Activated CD4-positive, alpha-beta T cell treated with anti-CD3 and anti-CD28 coated beads, Interleukin-2, Interleukin-6, amounts not matched to agents 100 ng/mL and 50 ng/mL, durations not matched to agents 16 hours and 8 hours (primary cell): ENCODE results near the gene GRM4.

Source experiments
- DNase-seq: peaks from one replicate; pipeline ENCODE4 v3.0.0-alpha.2; 2020

GRM4 gene

GRCh38 chr6:34106421-34106820 is 39.5 kb downstream of the GRM4 start:
- no peak for DNase-seq

- no peak for DNase-seq
Observed at GRCh38 chr6:34104628-34105027, 41.3 kb downstream of the GRM4 start.

GRCh38 chr6:34104186-34104585 is 41.7 kb downstream of the GRM4 start:
- DNase-seq, result no peak

DNA sequence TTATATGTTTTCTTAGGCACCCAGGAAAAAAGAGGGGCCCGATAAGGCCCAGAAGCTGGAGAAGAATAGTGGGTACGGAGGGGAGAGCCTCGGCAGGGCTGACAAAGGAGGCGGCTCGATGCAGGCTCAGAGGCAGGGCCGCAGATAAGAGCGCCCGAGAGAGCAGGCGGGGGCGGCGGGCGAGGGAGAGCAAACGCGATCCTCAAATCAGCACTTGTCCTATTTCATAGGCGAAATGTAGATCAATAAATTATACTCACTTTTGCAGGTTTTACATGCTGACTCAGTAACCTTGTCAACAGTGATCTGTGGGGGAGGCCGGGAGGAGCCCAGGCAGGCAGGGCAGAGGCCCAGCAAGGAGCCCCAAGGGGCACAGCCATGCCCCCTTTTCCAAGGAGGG is 42.6 kb downstream of the GRM4 start:
- DNase-seq, result no peak

GRCh38 chr6:34102696-34103095 is 43.2 kb downstream of the GRM4 start:
- no peak for DNase-seq

DNA sequence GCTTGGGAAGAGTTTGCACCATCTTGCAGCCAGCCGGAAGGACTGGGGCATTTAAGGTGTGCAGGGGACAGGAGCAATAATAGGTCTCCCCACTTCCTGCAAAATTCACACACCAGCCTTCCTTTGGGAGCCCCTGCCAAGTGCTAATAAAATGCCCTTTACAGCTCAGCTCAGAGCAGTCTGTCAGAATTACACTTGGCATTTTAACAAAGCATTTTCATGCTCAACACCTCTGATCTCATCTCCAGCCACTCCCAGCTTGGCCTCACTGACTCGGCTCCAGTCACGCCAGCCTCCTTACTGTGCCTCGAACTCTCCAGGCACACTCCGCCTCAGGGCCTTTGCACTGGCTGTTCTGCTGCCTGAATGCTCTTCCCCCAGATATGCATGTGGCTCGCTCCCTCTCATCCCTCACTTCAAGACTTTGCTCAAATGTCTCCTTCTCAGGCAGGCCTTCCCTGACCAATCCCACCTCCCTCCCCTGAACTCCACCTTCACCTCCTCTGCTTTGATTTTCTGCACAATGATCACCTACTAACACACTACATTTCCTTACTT is 43.7 kb downstream of the GRM4 start:
- no peak for DNase-seq

DNA sequence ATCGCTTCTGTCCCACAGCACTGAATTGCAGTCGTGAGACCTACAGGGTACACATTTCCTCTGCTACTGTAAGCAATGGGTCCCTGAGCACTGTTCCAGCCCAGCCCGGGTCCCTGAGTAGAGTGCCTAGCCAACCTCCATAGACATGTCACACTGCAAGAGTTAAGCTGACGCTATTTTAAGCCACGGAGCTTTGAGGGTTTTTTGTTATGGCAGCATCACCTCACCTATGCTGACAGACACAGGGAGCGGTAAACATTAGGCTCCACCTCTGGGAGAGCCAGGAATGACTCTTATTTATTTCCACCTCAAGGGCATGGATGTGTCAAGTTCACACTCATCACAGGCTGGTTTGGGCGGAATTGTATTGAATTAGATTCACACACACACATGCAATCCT is 45.1 kb downstream of the GRM4 start:
- DNase-seq, result no peak

GRCh38 chr6:34099878-34100277 is 46.0 kb downstream of the GRM4 start:
- no peak for DNase-seq

DNA sequence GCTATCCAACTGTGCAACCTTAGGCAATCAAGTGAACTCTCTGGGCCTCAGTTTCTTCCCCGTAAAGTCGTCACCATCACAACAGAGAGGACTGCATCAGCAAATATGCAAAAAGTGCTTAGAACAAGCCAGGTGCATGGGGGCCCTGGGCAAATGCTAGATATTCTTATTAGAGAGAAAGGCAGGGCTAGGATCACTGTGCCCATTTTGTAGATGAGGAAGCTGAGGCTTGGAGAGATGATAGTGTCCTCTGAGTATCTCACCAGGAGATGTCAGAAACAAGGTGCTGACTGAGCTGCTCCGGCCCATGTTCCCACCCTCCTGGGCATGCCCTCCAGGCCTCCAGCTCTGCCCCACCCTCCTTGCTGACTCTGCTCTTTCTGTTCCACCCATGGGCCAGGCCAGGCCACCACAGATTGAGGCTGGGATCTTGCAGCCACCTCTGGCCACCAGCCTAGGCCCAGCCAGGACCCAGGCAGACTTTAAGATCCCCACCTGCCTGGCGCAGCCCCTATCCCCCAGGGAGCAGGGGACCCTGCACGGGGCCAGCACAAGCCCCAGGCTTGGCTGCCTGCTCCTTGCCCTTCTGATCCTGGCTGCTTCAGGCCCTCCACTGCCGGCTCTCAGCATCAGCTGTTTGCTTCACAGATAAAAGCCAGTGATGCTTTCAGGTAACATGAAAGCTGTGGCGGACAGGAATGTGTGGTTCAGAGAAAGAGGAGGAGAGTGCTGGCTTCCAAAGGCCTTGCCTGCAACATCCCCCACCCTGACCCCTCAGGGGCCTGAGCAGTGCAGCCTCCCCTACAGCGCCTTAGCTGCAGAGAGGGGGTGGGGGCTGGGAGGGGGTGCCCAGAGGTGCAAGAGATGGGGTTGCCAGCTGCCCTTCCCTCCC is 47.6 kb downstream of the GRM4 start:
- no peak for DNase-seq

DNA sequence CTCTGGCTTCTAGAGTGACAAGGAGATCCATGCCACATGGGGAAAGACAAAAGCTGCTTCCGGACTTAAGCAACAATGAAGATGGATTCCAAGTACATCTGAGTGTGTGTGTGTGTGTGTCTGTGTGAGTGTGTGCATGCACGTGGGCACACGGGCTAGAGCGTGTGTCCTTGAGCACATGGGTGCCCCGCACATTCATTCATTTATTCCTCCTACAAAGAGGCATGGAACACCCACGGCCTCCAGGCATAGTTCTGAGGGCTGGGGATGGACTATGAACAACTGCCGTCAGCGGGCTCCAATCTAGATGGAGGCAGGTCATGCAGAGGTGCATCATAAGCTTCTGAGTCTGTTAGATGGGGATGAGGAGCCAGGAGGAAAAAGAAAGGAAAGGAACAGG is 49.1 kb downstream of the GRM4 start:
- DNase-seq, result no peak

GRCh38 chr6:34096193-34096592 is 49.7 kb downstream of the GRM4 start:
- no peak for DNase-seq

GRCh38 chr6:34095741-34096140 is 50.1 kb downstream of the GRM4 start:
- no peak for DNase-seq

- DNase-seq, result no peak
Observed at GRCh38 chr6:34095136-34095505, 50.8 kb downstream of the GRM4 start.

GRCh38 chr6:34094474-34095135 is 51.3 kb downstream of the GRM4 start:
- no peak for DNase-seq

DNA sequence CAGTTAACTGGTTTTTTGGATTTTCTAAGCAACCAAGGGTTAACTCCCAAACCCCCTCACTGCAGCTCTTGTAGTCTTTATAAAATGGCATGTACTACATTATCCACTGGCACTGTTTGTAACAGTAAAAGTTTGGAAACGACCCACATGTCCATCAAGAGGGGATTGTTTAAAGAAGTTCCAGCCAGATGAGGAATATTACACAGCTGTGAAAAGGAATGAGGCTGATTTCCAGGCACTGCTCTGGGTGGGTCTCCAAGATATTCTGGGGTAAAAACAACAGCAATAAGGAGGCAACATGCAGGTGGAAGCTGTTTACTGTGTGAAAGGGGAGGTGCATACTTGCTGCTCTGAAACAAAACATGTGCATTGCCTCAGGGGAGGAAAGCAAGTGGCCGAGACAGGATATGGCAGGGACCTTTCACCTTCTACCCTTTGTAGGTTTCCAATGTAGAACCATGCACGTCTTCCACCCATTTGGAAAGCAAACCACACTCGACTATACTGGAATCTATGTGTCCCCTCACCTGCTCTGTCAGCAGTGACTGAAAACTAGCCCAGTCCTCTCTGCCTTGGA is 51.9 kb downstream of the GRM4 start:
- no peak for DNase-seq

GRCh38 chr6:34093206-34093605 is 52.7 kb downstream of the GRM4 start:
- no peak for DNase-seq

- no peak for DNase-seq
Observed at GRCh38 chr6:34092631-34093030, 53.3 kb downstream of the GRM4 start.

- no peak for DNase-seq
Observed at GRCh38 chr6:34090935-34091334, 55.0 kb downstream of the GRM4 start.

- no peak for DNase-seq
Observed at GRCh38 chr6:34090529-34090928, 55.4 kb downstream of the GRM4 start.

GRCh38 chr6:34086558-34086957 is 59.3 kb downstream of the GRM4 start:
- DNase-seq, result no peak

- no peak for DNase-seq
Observed at GRCh38 chr6:34085453-34086170, 60.3 kb downstream of the GRM4 start.

DNA sequence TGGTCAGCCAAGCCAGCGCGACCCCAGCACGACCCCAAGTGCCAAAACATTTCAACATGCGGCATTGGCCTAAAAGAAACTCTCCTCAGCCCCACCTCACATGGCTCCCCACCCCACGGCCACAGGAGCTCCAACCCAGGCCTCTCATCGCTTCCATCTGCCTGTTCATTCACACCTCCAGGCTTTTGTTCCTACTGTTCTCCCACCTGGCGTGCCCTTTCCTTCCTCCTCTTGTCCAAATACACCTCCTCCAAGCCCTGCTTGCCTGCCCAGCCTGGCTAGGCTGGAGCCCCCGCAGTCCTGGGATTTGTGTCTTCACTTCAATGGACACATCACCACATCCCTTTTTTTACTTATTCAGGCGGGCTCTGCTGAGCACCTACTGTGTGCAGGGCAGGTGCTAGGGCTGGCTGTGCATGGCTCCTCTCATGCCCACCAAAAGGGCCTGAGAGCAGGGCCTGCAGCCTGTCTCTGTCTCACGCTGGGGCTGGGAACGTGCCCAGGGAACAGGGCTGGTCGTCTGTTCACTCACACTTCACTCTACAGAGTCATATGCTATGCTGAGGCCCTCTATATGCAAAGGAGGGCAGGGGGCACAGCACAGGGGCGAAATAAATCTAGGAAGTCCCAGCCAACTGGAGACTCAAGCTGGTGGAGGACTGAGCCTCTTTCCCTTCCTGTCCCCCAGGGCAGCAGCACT is 61.1 kb downstream of the GRM4 start:
- no peak for DNase-seq
